ENCODE measurements around the gene ADIPOR2.

ADIPOR2 gene

GRCh38 chr12:1832801-1833595 lies 142.1 kb downstream of the ADIPOR2 start:
- no peak for DNase-seq

- no peak for DNase-seq
These were observed 142.7 kb downstream of the ADIPOR2 start for GRCh38 chr12:1833596-1834028.

GRCh38 chr12:1834186-1834925 lies 143.5 kb downstream of the ADIPOR2 start:
- DNase-seq = no peak

- no peak for DNase-seq
These were observed 144.6 kb downstream of the ADIPOR2 start for GRCh38 chr12:1835211-1836131.

GRCh38 chr12:1836241-1836803 lies 145.5 kb downstream of the ADIPOR2 start:
- DNase-seq = no peak

- no peak for DNase-seq
These were observed 146.1 kb downstream of the ADIPOR2 start for GRCh38 chr12:1836854-1837421.

GRCh38 chr12:1837541-1838204 lies 146.8 kb downstream of the ADIPOR2 start:
- DNase-seq = no peak

Data from 8988T (cell line).